T-helper 17 cell (primary cell): ENCODE results near the gene FAM124B. TPM values are rescaled to one million over a fixed set of nuclear protein-coding genes. Genes with fewer than 3 reads are reported as not detected.

Source experiments
- ATAC-seq: fragments of 150-1000 bp; cut with Tn5 transposase; 2 replicates; pipeline ENCODE4 v1.10.0; 2021; ENCODE audit warnings: mild to moderate bottlenecking, moderate library complexity
- DNase-seq, 3 donors: peaks; one replicate each; pipeline versions ENCODE4 v3.0.0 to v3.0.0-alpha.2; 2020 to 2021
- H3K9me3 ChIP-seq: one replicate; pipeline ENCODE4 v1.7.0; 2013; ENCODE audit warnings: low read length, mild to moderate bottlenecking; ENCODE audit not compliant: control insufficient read depth, poor library complexity, severe bottlenecking
- H3K27ac Mint-ChIP-seq: one replicate; pipeline ENCODE4 v1.8.0; 2022; ENCODE audit warnings: mild to moderate bottlenecking, moderate library complexity, mixed read lengths
- H3K27me3 Mint-ChIP-seq: one replicate; pipeline ENCODE4 v1.8.0; 2022; ENCODE audit warnings: mixed read lengths
- H3K36me3 Mint-ChIP-seq: one replicate; pipeline ENCODE4 v1.8.0; 2022; ENCODE audit warnings: low read depth, mixed read lengths
- H3K4me1 Mint-ChIP-seq: one replicate; pipeline ENCODE4 v1.8.0; 2022; ENCODE audit warnings: mild to moderate bottlenecking, mixed read lengths
- H3K4me3 Mint-ChIP-seq: one replicate; pipeline ENCODE4 v1.8.0; 2022; ENCODE audit warnings: mild to moderate bottlenecking, moderate library complexity, mixed read lengths
- total RNA-seq, 4 donors: library from RNA in 2 of 4; stranded (reverse) in 2 of 4; gene quantifications; one replicate each; pipeline ENCODE4 v1.2.3 and lab custom pipeline; 2022 to 2026

Gene FAM124B
- total RNA-seq, 2 donors from 2014 or later: 2.7 to 3.3 TPM

- no peaks in the 10 kb centered on the region for H3K9me3 ChIP-seq
- DNase-seq (no peak), ATAC-seq (no peak)
- Mint-ChIP-seq H3K27ac (no peak overlapping the region), H3K36me3 (no peaks in the 10 kb centered on the region), H3K4me1 (no peaks in the 10 kb centered on the region), H3K27me3 (peaks cover 47% of the 10 kb centered on the region), H3K4me3 (no peak overlapping the region)
These were observed 73.1 kb downstream of the FAM124B start for GRCh38 chr2:224328798-224329197.

Other genes starting within 250 kb of the FAM124B start
- gene CUL3, start 183.3 kb upstream of the FAM124B start, total RNA-seq: 10 to 100 TPM; 94.8 to 99.7 TPM